Stimulated activated CD8-positive, alpha-beta memory T cell treated with anti-CD3 and anti-CD28 coated beads, Interleukin-15, amount 100 ng/mL, for 4 hours (primary cell): ENCODE results near the gene DCANP1.
"Not testable (repeated sequence)": the region's sequence is repeated elsewhere in the genome, so short reads cannot be mapped to it uniquely, and the experiment has no call there.

Experiments
- DNase-seq, 2 donors: peaks; one replicate each; pipeline ENCODE4 v3.0.0-alpha.2; 2020; ENCODE audit warnings: low read depth in 2 of 2

DCANP1 gene

DNA sequence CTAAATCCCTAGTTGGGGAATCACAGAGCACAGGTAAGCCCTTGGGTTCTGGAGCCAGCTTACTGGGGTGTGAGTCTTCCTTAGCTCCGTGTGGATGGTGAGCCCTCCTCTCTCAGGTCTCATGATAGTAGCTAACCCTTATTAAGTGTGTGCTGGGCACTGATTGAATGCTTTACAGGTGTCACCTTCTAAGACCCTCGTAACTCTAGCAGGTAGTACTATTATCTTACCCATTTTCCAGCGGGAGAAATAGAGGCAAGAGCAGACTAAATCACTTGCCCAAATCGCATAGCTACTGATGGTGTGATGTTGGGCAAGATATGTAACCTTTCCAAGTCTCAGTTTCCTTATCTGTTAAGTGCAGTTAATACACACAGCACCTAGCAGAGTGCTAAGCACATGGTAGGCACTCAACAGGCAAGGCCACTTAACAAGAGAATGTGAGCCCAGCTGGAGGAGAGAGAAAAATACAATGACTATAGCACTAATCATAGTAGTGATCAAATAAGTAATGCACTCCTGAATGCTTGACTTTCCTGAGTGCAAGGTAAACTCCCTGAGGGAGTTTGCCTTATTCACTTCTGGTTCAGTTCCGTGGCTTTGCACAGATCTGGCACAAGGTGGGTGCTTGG is at the start of gene DCANP1:
TSS of gene DCANP1 (minus strand) at position 51 of the 632 bp plus-strand sequence. CDS start 240 bp downstream, outside the sequence.
- no peak for DNase-seq

GRCh38 chr5:135495531-135495930 is 48.4 kb upstream of the DCANP1 start:
- not testable (repeated sequence) for DNase-seq

DNA sequence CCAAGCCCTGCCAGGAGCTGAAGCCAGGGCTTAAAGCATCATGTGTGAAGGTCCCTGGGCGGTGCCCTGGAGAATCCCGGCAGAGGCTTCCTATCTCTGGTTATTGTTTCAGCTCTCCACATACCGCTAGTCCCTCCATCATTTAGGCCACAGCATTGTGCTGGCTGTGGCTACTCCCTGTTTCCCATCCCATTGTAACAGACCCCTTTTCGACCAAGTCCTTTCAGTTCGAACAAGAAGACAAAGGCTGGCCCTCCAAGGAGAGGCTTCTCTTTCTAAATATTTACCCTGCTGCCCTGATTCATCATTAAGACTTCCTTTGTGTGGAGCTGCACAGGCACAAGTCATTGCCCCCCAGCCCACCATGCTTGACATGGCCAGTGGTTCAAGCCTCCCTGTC is 47.0 kb upstream of the DCANP1 start:
- no peak for DNase-seq

DNA sequence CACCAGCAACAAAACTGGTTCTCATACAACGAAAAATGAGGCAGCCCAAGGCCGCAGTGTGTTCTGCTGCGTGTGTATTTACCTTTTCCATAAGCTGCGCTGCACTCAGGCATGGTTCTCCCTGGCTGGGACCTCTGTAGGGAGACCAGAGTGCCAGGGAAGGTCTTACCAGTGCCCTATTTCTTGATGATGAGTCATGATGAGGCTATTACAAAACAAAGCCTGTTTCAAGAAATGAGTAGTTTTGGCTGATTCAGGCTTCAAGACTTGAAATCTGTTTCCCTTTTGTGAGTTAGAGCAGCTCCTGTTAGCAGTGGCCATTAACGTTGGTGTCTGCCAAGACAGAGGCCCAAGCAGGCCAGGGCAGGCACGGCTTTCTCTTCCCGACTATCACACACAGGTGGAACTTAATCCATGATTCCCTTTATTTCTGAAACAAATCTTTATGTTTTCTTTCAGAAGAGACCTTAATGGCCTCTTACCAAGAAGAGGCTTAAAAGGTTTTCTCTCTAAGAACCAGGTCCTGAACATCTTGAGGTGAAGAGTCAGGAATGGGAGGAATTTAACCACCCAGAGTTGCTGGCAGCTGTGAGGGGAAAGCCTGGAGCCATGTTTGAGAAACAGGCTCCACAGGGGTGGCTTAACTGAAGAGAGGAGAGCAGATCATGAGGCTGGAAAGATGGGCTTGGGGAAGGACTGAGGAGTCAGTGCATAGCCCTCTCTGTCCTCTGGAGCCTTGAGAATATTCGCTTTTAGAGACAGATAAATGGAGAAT is 46.4 kb upstream of the DCANP1 start:
- no peak for DNase-seq

GRCh38 chr5:135492319-135492626 is 45.1 kb upstream of the DCANP1 start:
- no peak for DNase-seq

DNA sequence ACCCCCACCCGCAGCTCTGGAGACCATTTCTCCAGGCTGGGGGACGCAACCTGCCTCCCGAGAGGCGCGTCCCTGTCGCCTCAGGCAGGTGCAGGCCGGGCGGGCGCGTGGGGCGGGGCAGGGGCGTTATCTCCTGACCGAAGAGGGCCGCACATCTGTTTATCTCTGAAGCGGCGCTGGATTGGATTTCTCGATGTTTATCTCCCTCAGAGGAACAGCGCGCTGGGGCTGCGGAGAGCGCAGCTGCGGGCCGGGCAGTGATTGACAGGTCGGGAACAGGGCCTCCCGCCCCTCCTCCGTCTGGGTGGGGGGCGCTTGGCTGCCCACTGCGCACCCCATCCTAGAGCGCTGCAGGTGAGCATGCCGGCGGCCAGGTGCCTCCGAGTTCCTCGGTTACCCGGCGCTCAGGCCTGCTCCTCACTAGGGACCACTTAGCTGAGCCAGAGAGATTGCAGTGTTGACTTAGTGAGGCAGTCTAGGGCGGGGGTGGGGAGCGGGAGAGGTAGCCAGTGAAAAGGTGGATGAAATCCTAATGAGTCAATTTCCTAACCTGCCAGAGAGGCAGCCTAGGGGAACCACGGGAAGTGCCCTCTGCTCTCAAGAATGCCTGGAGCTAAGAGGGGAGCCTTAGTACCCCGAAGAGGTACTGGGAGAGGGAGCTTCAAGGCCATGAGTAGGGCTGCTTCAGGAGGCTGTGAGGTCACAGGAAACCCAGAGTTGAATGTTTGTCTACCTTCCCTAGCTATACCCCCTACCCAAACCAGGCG is 44.6 kb upstream of the DCANP1 start:
- DNase-seq = no peak

GRCh38 chr5:135491038-135491551 is 43.9 kb upstream of the DCANP1 start:
- no peak for DNase-seq

- DNase-seq = no peak
Observed at GRCh38 chr5:135490245-135491037, 43.3 kb upstream of the DCANP1 start.

DNA sequence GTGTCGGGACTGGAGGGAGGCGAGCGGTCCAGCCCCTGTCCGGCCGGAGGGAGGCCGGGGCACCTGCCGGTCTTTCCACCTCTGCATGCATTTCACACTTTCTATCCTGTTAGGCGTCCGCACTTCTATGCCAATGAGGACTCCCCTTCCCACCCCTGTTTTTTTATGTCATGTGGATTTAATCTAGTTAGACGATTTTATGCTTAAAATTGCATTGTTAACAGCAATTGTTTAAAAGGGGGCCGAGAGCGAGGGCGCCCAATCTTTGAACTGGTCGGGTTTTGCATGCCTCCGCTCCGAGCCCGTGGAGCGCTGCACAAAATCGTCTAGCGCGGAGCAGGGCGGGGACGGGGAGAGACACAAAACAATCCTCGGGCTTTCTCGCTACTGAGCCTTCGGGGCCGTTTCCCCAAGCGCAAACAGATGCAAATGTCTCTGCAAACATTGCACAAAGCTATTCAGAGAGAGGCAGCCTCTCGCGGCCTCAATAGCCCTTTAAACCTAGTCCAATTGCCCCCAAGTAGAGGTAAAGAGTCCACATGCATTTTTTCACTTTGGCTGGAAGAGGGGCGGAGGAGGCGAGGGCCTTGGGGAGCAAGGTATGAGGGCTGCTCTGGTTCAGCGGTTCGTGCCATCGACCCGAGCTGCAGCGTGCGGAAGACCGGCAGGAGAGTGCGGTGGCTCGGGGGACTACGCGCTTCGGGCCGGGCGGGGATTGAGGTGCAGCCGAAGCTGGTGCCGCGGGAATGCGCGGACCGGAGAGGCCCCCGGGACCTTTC is 42.5 kb upstream of the DCANP1 start:
- DNase-seq = no peak

- DNase-seq = no peak
Observed at GRCh38 chr5:135488727-135489465, 41.7 kb upstream of the DCANP1 start.

GRCh38 chr5:135487839-135488514 is 40.8 kb upstream of the DCANP1 start:
- no peak for DNase-seq

DNA sequence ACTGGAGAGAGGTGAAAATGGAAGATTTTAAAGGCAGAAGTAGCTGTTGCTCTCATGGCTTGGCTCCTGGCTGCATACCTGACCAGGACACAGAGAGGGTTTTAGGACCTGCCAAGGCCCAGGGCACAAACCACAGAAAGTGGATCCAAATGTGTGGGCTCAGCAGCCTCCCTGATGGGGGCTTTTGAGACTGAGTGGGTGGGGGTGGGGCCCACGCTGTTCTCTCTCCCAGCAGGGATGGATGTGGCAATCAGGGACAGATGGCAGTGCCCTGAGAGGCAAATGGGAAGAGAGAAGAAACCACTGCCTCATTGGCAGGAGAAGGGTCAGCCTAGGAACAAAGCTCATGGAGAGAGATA is 39.9 kb upstream of the DCANP1 start:
- no peak for DNase-seq

DNA sequence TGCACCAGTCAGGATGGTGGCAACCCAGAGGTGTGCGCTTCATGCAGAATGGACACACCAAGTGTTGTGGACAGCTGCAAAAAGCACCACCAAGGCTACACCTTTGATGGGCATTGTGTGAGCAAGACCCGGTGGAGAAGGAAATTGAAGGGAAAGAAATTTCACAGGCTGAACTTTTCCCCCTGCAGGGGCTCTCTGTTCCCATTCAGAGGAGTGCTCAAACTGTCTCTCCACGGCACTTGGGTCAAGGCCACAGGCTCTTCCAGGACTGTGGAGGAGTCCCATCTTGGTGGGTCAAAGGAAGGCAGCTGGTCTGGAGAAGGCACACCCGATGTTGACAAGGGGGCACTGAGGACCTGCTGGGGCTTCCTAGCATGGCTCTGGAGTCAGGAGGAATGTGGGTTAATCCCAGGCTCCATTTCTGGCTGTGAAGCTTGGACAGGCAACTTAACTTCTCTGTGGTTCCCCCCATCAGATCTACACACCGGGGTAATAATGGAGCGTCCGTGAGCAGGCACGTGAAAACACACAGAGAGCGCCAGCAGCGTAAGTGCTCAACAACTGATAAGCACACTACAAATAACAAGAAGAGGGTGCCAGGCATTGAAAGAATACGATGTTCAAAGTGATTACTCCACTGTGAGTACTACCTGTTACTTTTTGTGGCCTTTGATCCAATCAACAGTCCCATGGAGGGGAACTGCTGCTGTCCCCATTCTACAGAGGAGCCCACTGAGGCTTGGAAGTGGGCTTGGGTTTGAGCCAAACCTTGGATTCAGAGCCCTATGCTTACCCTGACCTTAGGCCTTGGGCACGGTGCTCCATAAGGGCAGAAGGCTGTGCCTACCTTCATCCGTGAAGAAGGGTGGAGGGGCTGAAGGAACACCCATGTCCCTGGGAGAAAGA is 39.2 kb upstream of the DCANP1 start:
- DNase-seq = no peak

GRCh38 chr5:135484674-135485086 is 37.5 kb upstream of the DCANP1 start:
- no peak for DNase-seq

DNA sequence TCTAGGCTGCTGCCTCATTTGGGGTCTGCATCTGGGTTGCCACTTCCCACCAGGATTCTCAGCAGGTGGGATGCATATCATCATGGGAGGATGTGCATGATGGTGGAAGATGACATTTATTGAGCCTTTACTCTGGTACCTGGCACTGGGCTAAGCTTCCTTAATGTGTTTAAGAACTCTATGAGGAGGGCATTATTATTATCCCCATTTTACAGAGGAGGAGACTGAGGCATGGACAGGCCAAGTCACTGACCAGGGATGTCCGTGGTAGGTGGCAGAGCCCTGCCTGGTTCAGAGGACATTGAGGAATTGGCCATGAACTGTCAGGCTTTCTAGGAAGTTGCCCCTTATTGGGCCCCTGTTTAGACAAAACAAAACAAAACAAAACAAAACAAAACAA is 36.1 kb upstream of the DCANP1 start:
- DNase-seq = no peak

- no peak for DNase-seq
Observed at GRCh38 chr5:135482381-135482933, 35.3 kb upstream of the DCANP1 start.

GRCh38 chr5:135481909-135482311 is 34.8 kb upstream of the DCANP1 start:
- no peak for DNase-seq

- DNase-seq = no peak
Observed at GRCh38 chr5:135481387-135481786, 34.2 kb upstream of the DCANP1 start.
